ENCODE measurements around the gene MAML3.

- TF ChIP-seq, protein P1, sequence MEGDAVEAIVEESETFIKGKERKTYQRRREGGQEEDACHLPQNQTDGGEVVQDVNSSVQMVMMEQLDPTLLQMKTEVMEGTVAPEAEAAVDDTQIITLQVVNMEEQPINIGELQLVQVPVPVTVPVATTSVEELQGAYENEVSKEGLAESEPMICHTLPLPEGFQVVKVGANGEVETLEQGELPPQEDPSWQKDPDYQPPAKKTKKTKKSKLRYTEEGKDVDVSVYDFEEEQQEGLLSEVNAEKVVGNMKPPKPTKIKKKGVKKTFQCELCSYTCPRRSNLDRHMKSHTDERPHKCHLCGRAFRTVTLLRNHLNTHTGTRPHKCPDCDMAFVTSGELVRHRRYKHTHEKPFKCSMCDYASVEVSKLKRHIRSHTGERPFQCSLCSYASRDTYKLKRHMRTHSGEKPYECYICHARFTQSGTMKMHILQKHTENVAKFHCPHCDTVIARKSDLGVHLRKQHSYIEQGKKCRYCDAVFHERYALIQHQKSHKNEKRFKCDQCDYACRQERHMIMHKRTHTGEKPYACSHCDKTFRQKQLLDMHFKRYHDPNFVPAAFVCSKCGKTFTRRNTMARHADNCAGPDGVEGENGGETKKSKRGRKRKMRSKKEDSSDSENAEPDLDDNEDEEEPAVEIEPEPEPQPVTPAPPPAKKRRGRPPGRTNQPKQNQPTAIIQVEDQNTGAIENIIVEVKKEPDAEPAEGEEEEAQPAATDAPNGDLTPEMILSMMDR (IDR thresholded peaks at IDR 0.05; ENCODE audit: poor library complexity): no peak
- TF ChIP-seq EZH2 (IDR thresholded peaks at IDR 0.05; ENCODE audit: borderline replicate concordance): no peak
These were observed 185.2 kb downstream of the MAML3 start for GRCh38 chr4:139968831-139969230.

All from hepatocyte (in vitro differentiated cells).